ENCODE measurements around the gene SHKBP1.

- no peak for TF ChIP-seq ZZZ3 (CRISPR knock-in tag; IDR thresholded peaks at IDR 0.05; ENCODE audit: borderline replicate concordance)
- TF ChIP-seq ZNF501 (CRISPR knock-in tag; IDR thresholded peaks at IDR 0.05), result no peak
- TF ChIP-seq CTCF (CRISPR knock-in tag; IDR thresholded peaks at IDR 0.05), result no peak
- no peak for TF ChIP-seq ZFP90 (CRISPR knock-in tag; IDR thresholded peaks at IDR 0.05; ENCODE audit: borderline replicate concordance)
- TF ChIP-seq HOXA7 (CRISPR knock-in tag; IDR thresholded peaks at IDR 0.05), result no peak
- TF ChIP-seq JUND (CRISPR knock-in tag; IDR thresholded peaks at IDR 0.05), result no peak
- TF ChIP-seq LBX2 (CRISPR knock-in tag; IDR thresholded peaks at IDR 0.05; ENCODE audit: borderline replicate concordance), result no peak
- TF ChIP-seq ZSCAN9 (CRISPR knock-in tag; IDR thresholded peaks at IDR 0.05; ENCODE audit: borderline replicate concordance), result no peak
- no peak for TF ChIP-seq KDM2A (CRISPR knock-in tag; IDR thresholded peaks at IDR 0.05; ENCODE audit: borderline replicate concordance, low read depth)
These were observed 55.8 kb downstream of the SHKBP1 start for GRCh38 chr19:40632311-40633036.
